Endometrium (tissue), 2 donors: ENCODE results near the gene PPP1R15B.

ENCODE experiments used
- FAIRE-seq: peaks from 2 replicates; lab custom pipeline; 2012; peaks lifted over from hg19 to GRCh38; lab: Jason Lieb, UNC
- donor health status: control.
- donor health status: control.

PPP1R15B gene

DNA sequence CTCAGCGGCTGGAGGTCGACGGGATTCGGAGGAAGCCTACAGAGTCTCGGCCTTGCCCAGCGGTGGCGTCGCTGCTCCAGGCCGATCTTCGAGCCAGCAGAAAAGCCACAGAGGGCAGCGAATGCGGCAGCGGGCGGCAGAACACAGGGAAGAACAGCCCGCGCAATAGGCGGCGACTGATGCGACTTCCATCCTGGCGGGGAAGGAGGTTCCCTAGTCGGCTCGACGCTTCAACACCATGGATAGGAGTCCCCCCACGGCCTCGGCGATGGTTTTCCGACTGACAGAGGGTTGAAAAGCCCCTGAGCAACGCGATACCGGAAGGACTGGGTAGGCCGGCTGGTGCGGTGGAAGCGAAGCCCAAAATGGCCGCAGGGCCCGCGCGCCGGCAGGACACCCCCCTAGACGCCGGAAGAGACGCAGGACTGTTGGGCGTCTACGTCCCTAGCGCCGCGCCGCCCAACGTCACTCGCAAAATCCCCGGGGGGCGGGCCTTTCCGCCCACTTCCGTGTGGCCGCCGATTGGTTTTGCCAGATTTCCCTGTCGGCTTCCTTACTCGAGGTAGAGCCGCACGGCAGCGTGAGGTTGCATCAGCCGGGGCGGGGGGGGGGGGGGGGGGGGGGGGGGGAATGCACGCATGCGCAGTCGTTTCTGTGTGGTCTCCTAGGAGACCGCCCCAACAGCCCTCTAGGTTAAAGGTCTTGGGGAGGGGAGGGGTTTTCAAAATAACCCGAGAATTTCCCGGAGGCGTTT, at the start of gene PPP1R15B:
TSS of gene PPP1R15B (minus strand) at position 367 of the 754 bp plus-strand sequence. CDS start 406 bp downstream, outside the sequence.
- peak; percentile 82 for FAIRE-seq

DNA sequence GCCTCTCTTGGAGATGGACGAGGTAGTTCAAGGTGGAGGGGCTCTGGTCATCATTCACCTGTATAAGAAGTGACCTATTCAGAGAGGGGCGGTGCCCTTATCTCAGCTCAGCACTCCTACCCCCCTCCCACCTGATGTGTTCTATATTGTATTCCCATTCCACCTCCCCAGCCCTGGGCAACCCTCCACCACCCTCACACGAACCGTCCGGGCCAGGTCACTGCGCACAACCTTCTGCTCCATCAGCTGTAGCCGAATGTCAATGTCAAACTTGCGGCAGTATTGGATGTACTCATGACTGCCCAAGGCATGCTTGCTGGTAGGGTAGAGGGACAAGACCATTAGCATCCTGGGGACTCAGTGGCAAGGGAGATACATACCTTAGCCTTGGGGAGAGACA, 48.7 kb upstream of the PPP1R15B start:
- no peak for FAIRE-seq

DNA sequence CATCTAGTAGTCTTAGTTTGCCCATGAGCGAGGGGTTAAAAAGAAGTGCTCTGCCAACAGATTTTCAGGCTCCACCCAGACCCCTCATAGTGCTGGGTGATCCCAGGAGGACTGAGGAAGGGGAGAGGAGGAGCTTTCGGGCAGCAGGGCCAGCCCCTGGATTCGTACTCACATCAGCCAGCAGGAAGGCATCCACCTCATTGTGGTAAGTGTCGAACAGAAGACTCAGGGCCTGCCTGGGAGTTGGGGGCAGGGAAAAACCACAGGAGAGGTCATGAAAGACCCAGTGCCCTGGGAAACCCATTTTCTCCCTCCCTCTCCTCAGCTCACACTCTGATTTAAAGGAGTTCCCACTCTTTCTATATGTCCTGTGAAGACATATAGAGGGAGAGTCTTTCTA, 48.1 kb upstream of the PPP1R15B start:
- no peak for FAIRE-seq

DNA sequence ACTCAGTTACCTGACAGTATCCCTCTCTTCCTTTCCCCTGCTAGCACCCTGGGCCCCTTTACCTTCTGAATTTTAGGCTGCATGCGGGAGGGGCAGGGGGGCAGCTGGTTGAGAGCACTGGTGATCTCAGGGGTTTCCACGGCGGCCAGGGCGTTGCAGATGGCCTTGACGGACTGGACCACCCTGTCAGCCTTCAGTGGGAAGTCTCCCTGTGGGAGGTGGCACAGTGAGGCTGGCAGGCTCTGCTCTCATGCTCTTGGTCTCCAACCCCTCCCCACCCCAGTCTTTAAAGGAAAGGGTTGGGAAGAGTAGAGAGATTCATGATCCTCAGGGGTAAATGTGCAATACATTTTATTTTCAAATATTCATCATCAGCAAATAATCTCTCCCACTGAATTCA, 46.0 kb upstream of the PPP1R15B start:
- FAIRE-seq = no peak

DNA sequence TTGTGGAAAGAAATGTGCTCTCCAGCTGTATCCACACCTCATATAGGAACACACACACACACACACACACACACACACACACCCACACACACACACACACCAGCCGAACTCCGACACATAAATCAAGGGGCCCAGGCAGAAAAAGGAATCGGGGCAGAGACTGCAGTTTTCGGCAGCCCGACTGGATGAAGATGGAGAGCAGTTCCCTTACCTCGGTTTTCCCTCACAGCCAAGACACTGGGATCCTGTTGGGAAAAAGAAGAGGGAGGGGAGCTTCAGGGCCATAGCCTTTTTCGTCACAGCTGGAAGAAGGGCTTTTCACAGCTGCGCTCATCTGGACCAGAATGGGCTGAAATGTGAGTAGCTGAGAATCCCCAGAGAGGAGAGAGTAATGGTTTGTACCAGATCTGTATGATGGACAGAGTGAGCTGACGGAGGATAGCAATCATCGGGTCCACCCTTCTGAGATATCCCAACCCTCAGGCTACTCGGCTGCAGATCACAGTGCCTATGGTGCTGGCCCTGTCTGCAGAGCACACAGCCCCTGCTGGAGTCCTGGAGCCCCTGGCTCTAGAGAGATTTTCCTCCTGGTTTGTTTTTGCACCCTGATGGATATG, 45.3 kb upstream of the PPP1R15B start:
- FAIRE-seq = no peak

DNA sequence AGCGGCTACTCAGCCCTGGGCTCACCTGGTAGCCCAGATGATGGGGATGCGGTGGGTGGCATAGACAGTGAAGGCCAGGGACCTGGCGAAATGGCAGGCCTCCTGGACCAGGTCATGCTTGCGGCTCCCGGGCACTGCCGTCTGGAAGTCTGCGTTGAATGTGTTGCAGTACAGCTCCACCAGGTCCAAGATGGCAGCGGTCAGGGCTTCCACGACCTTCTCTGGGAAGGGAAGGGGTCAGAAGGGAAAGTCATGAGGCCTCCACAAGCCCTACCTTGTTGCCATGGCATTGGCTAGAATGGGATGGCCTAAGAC, 44.2 kb upstream of the PPP1R15B start:
- no peak for FAIRE-seq

DNA sequence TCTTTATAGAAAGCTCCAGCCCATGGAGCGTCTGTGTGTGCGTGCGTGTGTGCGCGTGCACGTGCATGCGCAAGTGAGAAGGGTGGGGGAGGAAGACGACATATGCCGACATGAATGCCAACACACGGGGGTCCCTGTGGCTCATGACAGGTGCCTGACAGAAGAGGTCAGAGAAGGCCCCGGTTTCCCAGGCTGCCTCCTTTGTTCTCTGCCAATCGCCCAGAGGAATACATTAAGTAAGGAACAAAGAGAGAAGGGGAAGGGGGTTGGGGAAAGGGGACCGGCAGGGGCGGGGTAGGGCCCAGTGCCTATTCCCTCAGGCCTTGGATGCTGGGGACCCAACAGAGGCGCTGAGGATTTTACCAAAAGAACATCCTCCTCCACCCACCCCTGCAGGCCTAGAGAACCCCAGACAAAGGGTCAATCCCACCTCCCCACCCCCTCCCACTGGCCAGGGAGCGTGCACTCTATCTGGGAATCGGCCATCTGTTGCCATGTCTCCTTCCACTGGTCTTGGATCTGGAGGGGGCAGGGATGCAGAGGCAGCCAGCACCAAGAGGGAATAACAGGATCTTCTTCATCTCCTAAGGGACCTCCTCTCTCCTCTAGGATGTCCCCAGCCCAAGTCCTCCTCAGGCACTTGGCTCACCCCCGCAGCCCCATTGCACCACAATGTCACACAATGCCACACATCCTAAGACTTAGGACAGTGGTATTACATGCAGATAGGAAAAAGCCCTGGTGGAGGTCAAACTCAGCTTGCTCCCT, 43.6 kb upstream of the PPP1R15B start:
- no peak for FAIRE-seq

DNA sequence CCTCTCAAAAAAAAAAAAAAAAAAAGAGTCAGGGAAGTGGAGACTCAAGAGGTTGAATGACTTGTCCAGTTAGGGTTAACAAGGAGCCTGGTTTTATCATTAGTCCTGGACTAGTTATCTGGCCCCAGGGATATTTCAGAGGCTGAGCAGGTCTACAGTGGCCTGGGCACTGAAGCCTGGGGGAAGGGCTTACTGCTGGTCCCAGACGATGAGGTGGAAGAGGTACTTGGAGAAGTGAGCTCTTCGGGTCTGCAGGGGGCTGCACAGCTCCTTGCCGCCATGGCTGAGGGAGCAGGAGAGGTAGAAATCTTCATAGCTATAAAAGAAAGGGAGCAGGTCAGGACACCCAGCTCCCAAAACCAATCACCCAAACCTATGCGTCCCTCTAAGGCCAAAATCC, 42.9 kb upstream of the PPP1R15B start:
- FAIRE-seq = no peak

DNA sequence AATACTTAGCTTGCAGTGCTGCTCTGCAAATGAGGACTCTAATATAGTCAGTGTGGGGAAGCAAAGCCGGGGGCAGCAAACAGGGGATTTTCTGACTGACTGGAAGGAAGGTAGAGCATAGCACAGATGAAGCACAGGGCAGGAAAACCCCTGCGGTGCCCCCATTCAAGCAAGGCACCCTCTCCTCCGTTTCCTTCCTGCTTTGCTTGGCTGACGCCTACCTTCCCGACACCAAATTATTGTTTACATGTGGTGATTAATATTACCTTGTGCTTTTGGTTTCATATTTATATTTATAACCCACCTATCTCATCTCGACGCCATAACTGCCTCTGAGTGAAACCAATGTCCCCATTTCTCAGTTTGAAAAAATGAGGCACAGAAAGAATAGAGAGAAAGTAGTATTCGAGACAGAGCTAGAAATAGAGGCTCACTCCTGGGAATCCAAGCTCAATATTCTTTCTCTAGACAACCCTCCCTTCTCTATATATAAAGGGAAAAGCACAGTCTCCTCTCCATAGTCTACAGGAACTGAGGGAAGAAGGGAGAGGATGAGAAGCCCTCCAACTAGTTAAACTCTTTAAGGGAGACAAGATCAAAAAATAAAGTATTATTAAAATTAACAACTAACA, 41.6 kb upstream of the PPP1R15B start:
- no peak for FAIRE-seq

DNA sequence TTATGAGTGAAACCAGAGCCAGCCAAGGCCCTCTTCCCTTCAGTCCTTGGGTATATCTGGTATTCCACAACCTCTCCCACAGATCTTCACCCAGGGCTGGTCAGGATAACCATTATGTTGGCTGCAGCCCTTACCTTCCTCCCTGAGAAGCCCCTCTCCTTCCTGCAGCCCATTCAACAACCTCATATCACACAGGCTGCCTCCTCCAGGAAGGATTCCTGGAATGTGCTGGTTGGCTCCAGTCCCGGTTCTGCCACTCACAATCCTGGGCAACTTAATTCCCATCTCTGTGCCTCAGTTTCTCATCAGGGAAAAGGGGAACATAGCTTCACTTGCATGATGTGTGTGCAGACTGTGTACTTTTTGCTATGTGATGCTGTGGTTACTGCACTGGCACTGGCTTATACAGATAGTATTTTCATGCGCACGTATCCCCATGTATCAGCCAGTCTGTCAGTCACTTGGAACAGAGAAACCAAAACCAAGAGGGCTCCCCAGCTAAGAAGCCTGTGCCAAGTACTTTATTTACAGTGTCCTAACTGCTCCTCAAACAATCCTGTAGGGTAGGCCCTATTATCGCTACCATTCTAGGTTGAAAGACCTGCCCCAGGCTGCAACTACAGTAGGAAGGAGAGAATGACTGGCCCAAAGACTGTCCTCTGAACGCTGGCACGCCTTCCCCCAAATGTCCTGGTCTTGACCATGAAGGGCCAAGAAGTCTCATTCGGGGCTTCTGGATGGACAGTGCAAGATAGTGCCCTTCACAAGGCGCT, 39.9 kb upstream of the PPP1R15B start:
- no peak for FAIRE-seq

DNA sequence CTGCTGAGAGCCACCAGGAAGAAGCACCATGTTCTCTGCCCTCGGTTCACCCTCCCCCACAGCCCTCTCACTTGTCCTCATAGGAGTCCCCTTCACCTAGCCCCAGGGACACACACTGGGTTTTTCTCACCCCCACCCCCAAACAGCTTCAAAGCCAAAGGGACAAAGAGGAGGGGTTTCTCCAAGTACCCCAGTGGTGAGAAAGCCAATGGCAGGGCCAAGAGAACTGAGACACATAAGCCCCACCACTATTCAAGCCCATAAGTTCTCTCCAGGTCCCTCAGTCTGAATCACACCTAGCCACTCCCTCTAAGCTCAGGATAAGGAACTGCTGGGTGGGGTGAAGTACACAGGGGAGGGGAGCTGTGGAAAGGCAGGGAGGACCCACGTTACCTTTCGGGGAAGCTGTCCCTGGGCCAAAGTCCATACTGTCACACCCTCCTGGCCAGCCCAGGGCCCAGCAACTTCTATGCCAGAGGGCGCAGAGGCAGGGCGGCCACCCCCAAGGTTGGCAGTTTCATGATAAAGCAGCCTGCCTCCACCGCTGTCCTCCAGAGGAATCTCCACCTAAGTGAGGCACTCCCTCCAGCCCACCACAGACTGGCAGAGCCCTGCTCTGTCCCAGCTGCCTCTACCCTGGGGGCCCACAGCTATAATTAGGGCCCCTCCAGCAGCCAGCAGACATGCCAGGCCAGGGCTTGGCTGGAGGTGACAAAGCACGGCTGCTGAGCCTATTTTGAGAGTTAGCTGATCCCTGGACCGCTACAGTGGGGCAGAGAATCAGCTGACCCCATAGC, 39.0 kb upstream of the PPP1R15B start:
- no peak for FAIRE-seq

DNA sequence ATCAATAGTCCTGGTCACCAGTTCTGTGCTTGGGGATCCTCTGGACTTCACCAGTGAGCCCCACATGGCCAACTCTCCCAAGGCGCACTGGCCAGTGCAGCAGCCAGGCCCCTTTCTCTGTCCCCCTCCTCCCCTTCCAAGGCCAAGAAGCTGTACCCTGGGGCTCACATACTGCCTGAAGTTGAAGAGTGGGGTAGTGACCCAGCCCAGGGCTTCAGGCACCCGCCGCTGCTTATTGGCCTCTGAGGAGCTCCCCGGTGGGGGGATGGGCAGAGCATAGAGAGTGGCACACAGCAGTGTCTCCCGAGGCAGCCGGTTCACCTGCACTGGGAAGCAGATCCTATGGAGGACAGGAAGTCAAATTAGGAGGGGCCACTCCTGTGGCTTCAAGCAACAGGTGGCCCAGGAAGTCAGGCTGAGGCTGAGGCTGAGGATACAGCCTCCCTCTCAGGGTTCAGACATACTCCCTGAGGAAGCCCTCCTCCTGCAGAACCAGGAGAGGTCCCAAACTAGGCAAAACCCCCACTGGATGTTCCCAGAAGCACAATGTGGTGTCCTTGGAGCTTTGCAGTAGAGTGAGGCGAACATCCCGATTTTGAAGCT, 38.2 kb upstream of the PPP1R15B start:
- FAIRE-seq = no peak

DNA sequence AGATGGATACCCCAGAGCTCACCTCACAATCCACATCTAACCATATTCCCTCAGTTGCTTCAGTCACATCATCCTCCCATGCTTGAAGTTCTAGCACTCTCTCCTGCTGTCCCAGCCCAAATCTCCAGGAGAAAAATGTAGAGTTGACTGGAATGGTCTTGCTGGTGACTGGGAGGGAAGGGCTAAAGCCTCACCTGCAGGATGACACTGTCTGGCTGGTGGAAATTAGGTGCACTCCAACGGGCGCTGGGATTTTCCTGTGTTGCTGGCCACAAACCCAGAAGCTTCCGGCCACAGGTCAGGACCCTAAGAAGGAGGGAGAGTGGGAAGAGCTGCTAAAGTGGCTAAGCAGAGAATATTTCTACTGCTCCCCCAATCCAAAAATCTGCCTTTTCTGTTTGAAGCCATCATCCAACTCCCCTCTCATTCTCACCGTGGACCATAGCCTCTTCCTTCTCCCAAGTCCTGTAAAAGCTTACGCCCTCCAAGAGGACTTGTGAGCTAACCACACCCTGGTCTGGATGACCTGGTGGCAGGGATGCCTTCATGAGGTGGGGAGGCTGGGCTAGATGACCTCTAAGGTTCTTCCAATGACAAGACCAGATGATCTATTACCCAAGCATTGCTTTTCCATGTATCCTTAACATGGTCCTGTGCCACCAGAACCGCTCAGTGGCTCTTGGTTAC, 37.5 kb upstream of the PPP1R15B start:
- no peak for FAIRE-seq

DNA sequence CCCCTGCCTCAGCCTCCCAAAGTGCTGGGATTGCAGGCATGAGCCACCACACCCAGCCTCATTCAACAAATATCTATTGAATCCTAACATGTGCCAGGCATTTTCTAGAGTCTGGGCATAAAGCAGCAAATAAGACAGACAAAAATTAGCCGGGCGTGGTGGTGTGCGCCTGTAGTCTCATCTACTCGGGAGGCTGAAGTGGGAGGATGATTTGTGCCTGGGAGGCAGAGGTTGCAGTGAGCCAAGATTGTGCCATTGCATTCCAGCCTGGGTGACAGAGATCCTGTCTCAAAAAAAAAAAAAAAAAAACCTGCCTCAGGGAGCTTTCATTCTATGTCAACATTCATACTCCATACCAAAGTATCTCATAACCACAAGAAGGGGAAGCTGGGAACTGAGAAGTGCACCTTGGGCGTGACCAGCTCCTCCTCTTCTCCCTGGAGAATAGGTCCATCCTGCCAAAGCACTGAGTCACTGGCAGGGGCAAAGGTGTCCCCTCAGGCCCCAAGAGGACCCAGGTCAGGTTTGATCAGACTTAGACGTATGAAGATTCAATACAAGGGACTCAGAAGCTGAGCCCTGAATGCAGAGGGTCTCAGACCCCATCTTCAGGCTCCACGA, 36.8 kb upstream of the PPP1R15B start:
- no peak for FAIRE-seq

DNA sequence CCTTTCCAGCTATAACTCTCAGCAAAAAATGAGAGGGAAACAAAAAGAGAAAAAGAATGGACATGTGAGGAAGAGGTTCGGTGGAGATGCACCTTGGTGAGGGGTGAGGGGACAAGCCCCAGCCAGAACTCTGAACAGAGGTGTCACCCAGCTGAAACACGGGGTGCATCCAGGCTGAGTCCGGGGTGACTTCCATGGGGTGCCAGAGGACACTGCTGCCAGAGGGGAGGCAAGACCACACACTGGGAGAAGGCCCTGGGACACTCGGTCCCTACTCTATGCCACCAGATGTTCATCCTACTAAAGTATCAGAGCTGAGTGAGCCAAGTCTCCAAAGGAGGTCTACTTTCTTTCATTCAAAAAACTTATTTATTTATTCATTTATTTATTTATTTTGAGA, 36.1 kb upstream of the PPP1R15B start:
- no peak for FAIRE-seq

DNA sequence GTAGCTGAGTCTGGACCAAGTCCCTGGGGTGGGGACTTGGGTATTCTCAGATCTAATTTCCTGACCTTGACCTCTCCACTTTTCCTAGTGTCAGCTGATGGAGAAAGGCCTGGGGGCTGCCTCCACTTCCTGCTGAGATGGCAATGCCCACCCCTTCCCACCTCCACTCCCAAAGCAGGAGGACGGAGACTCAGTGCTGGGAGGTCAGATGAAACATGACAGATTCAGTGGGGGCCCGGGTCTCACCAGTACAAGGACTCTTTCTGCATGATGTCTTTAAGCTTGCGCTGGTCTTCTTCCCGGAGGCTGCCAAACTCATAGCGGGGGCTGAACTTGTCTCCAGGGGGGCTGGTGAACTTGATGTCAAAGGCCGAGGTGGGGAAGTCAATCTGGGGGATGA, 35.6 kb upstream of the PPP1R15B start:
- FAIRE-seq = no peak

DNA sequence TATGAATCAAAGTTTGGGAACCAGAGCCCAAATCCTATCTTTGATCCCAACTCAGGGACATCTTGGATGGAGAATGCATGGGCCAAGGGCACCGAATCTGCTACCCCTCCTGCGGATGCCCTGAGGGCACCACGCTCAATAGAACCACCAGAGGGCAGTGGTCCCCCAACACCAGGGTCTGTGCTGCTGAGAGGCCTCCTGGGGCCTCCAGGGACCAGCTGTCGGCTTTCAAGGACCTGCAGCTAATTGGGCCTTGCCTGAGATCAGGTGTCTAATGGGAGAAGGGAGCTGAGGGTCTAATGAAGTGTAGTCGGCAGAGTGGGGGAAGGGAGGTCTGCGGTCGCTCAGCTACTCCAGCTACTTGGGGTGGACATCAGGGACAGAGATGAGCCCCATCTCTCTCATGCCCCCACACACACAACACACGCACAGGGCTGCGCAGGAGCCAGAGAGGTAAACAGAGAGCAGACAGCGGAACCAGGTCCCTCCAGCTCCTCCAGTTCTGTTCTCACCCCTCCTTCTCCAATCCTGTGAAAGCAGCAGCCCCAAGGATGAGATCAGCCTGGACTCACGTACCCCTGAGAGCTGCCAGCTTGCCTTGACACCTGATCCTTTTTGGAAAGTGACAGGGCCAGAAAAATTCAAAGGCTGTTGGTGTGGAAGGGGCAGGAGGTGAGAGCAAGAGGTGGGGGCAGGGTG, 34.9 kb upstream of the PPP1R15B start:
- no peak for FAIRE-seq

DNA sequence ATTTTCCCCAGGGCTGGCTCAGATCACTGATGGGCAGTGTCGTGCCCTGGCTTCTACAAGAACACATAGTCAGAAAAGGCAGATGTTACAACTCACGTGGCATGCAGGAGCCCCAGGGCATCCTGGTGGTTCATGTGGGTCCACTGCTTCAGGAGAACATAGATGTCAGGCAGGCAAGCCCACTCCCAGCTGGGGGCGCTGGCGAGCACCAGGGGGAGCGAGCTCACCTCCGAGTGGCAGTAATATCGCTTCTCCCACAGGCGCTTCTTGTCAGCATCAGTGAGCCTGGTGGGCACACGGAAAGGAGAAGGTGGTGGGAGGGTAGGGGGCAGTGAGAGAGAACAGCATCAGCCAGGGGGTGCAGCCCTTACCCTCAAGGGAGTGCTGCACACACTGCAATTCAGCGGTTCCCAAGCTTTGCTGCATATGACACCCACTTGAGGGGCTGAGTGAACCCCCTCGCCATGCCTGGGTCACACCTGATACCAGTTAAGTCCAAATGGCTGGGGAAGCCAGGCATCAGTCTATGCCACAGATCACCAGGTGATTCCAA, 34.3 kb upstream of the PPP1R15B start:
- no peak for FAIRE-seq
